Upper lobe of right lung (tissue), 1 donor: ENCODE data around the gene KCNJ11. TPM values are rescaled to one million over a fixed set of nuclear protein-coding genes. Genes with fewer than 3 reads are reported as not detected.

Source experiments
- ATAC-seq: fragments of 200-7000 bp; cut with Tn5 transposase; one replicate; pipeline ENCODE4 v1.9.1; 2020; ENCODE audit warnings: mild to moderate bottlenecking, moderate library complexity
- DNase-seq: peaks from one replicate; pipeline ENCODE4 v3.0.0-alpha.2; 2020
- H3K27ac ChIP-seq: fragments of 200-600 bp; one replicate; pipeline ENCODE4 v1.8.0; 2022
- H3K27me3 ChIP-seq: fragments of 200-600 bp; one replicate; pipeline ENCODE4 v1.8.0; 2022; ENCODE audit warnings: mild to moderate bottlenecking
- H3K36me3 ChIP-seq: fragments of 200-600 bp; one replicate; pipeline ENCODE4 v1.8.0; 2022
- H3K4me1 ChIP-seq: fragments of 200-600 bp; one replicate; pipeline ENCODE4 v1.8.0; 2022
- H3K4me3 ChIP-seq: fragments of 200-600 bp; one replicate; pipeline ENCODE4 v1.8.0; 2022; ENCODE audit warnings: mild to moderate bottlenecking
- H3K9me3 ChIP-seq: fragments of 200-600 bp; one replicate; pipeline ENCODE4 v1.8.0; 2022
- CTCF ChIP-seq: fragments of 200-600 bp; IDR thresholded peaks from one replicate; pipeline ENCODE4 v1.8.0; 2022; ENCODE audit warnings: antibody characterized with exemption
- intact Hi-C: fragments of 100-400 bp; cut with DNase I; formaldehyde crosslinking; loops from one replicate; pipeline ENCODE4 v1.11.0; 2022
- total RNA-seq: library from RNA; stranded (reverse); fragmentation: NEBNext Ultra II Directional; extraction: Animal tissue kit (Norgen Biotek cat#: 25700); gene quantifications from one replicate; pipeline ENCODE4 v1.2.1, GENCODE V29; 2021
- donor health status: DM: no; HTN: yes; CAD: no; lungs with severe emphysema.

KCNJ11 gene
- total RNA-seq, 1 donor from 2014 or later = 6.3 TPM

GRCh38 chr11:17413414-17414316 lies 25.2 kb upstream of the KCNJ11 start:
- ATAC-seq = peak; percentile 80
- peak; percentile 87 for DNase-seq
- Histone ChIP-seq H3K9me3 (no peaks in the 10 kb centered on the region), H3K4me1 (no peaks in the 10 kb centered on the region), H3K4me3 (no peak overlapping the region), H3K36me3 (no peaks in the 10 kb centered on the region), H3K27me3 (no peaks in the 10 kb centered on the region), H3K27ac (no peak overlapping the region)
- intact Hi-C loops = no loop called here
- no peak for TF ChIP-seq CTCF

- ATAC-seq = no peak
Measured at GRCh38 chr11:17412488-17413180, 24.2 kb upstream of the KCNJ11 start.

GRCh38 chr11:17411418-17411817 lies 23.0 kb upstream of the KCNJ11 start:
- DNase-seq = no peak
- H3K9me3 ChIP-seq = no peaks in the 10 kb centered on the region
- no peak overlapping the region for H3K27ac ChIP-seq
- H3K4me3 ChIP-seq = no peak overlapping the region
- H3K36me3 ChIP-seq = no peaks in the 10 kb centered on the region
- no peaks in the 10 kb centered on the region for H3K27me3 ChIP-seq
- peaks cover 6% of the 10 kb centered on the region for H3K4me1 ChIP-seq
- TF ChIP-seq CTCF = no peak
- intact Hi-C loops = no loop called here
- no peak for ATAC-seq

More at GRCh38 chr11:17412488-17413180, 24.2 kb upstream of the KCNJ11 start:
- no peaks in the 10 kb centered on the region for H3K36me3 ChIP-seq
- H3K27me3 ChIP-seq = no peaks in the 10 kb centered on the region
- H3K4me3 ChIP-seq = no peak overlapping the region
- H3K4me1 ChIP-seq = no peaks in the 10 kb centered on the region
- H3K27ac ChIP-seq = no peak overlapping the region
- intact Hi-C loops = no loop called here
- no peak for DNase-seq
- no peaks in the 10 kb centered on the region for H3K9me3 ChIP-seq
- no peak for TF ChIP-seq CTCF

GRCh38 chr11:17410606-17411379 lies 22.3 kb upstream of the KCNJ11 start:
- no peak for TF ChIP-seq CTCF
- peaks cover 12% of the 10 kb centered on the region for H3K4me1 ChIP-seq
- ATAC-seq (peak; percentile 9), DNase-seq (no peak)
- no peaks in the 10 kb centered on the region for H3K36me3 ChIP-seq
- no peaks in the 10 kb centered on the region for H3K27me3 ChIP-seq
- H3K9me3 ChIP-seq = no peaks in the 10 kb centered on the region
- no peak overlapping the region for H3K27ac ChIP-seq
- intact Hi-C loops = no loop called here
- no peak overlapping the region for H3K4me3 ChIP-seq

- Histone ChIP-seq H3K27ac (no peak overlapping the region), H3K4me1 (peaks cover 13% of the 10 kb centered on the region), H3K36me3 (no peaks in the 10 kb centered on the region), H3K27me3 (no peaks in the 10 kb centered on the region), H3K4me3 (no peak overlapping the region), H3K9me3 (no peaks in the 10 kb centered on the region)
- ATAC-seq (no peak), DNase-seq (no peak)
- no peak for TF ChIP-seq CTCF
- intact Hi-C loops = no loop called here
Measured at GRCh38 chr11:17408641-17409040, 20.2 kb upstream of the KCNJ11 start.
